Tibial artery (tissue), 4 donors: ENCODE results near the gene SNX11.

ENCODE experiments used
- DNase-seq, 2 donors: peaks; one replicate each; pipeline ENCODE4 v3.0.0-alpha.2; 2019
- H3K27ac ChIP-seq, 2 donors: fragments of 200-600 bp; sonication (generic) in 1 of 2; 1 replicate in 1 of 2; 2 replicates in 1 of 2; pipeline ENCODE4 v1.5.1; 2018 to 2019; ENCODE audit warnings: mild to moderate bottlenecking in 1 of 2
- H3K27me3 ChIP-seq, 2 donors: fragments of 200-600 bp; sonication (generic) in 1 of 2; one replicate each; pipeline versions ENCODE4 v1.5.1 to v1.6.0; 2016 to 2019
- H3K36me3 ChIP-seq, 3 donors: fragments of 200-600 bp; sonication (generic) in 2 of 3; one replicate each; pipeline ENCODE4 v1.5.1; 2016 to 2019; ENCODE audit warnings: mild to moderate bottlenecking in 2 of 3
- H3K4me1 ChIP-seq, 4 donors: fragments of 200-600 bp; sonication (generic) in 2 of 4; 1 replicate in 3 of 4; 2 replicates in 1 of 4; pipeline ENCODE4 v1.5.1; 2016 to 2019
- H3K4me3 ChIP-seq, 2 donors: fragments of 200-600 bp; sonication (generic) in 1 of 2; 1 replicate in 1 of 2; 2 replicates in 1 of 2; pipeline ENCODE4 v1.5.1; 2018 to 2019; ENCODE audit warnings: mild to moderate bottlenecking in 2 of 2
- H3K9me3 ChIP-seq, 3 donors: fragments of 200-600 bp; sonication (generic) in 1 of 3; one replicate each; pipeline ENCODE4 v1.5.1; 2016 to 2019
- CTCF ChIP-seq, 2 experiments: fragments of 200-600 bp in 1 of 2; fragments of 450-650 bp in 1 of 2; IDR thresholded peaks; one replicate each; pipeline ENCODE4 v1.5.1; 2017 to 2019; ENCODE audit warnings: antibody characterized with exemption in 2 of 2, mild to moderate bottlenecking in 1 of 2, moderate library complexity in 1 of 2
- intact Hi-C: fragments of 100-400 bp; cut with DNase I; formaldehyde crosslinking; loops from one replicate; pipeline ENCODE4 v1.15.0; 2023; ENCODE audit warnings: low total_unique reads

SNX11 gene

DNA sequence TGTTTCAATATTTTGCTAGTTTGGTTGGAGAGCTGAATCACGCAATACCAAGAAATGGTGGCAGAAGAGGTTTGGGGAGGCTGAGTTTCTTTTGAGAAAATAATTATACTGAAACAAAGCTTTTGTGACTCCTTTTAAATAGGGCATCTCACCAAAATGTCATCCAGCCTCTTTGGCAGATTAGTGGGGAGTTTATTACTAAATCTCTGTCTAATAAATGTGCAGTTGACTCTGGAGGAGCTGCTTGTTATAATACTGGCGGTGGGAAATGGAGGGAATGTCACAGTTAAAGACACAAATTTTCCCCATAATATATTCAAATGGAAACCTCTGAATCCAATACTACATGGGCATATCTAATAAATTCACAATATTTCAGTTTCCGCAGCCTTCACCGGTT lies 44.7 kb downstream of the SNX11 start:
- intact Hi-C loops = no loop called here
- H3K27me3 ChIP-seq = peaks cover 0 to 79% of the 10 kb centered on the region in 2 donors
- no peaks in the 10 kb centered on the region for H3K36me3 ChIP-seq

DNA sequence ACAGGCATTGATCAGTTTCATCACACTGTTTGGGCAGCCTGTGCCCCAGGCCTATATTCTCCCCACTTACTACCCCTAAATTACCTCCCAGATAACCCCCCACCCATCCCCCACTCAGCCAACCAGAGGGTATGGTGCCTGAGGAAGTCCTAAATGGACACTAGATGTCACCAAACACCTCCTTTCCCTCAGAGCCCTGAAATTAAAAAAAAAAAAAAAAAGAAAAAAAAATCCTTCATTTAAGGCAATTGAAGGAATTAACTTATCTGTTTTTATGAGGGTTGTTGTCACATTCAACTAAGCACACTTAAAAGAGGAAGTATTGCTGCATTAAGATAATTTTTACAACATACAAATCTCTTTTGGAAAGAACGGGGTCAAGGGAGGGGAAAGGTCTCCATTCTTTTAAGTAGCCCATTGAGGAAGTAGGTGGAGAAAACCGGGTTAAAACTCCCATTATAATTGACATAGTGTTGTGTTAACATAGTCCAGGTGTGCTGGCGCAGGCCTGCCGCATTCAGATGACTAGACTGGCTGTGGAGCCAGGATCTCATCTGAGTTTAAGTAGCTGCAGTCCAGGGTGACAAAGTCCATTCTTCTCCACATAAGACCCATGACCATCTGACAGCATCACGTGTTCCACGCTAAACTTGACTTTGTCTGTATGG lies 46.3 kb downstream of the SNX11 start:
- Histone ChIP-seq H3K9me3 (no peaks in the 10 kb centered on the region), H3K27ac (no peak overlapping the region), H3K27me3 (peaks cover 0 to 68% of the 10 kb centered on the region in 2 donors), H3K4me1 (no peaks in the 10 kb centered on the region), H3K4me3 (no peak overlapping the region), H3K36me3 (no peaks in the 10 kb centered on the region)
- no peak for DNase-seq
- peak in 1 of 2 experiments; percentile 7 for TF ChIP-seq CTCF (IDR thresholded peaks at IDR 0.05)
- intact Hi-C loops = no loop called here

More for the DNA sequence above, 44.7 kb downstream of the SNX11 start:
- Histone ChIP-seq H3K4me3 (no peak overlapping the region), H3K4me1 (no peaks in the 10 kb centered on the region), H3K27ac (no peak overlapping the region), H3K9me3 (no peaks in the 10 kb centered on the region)
- no peak for TF ChIP-seq CTCF (IDR thresholded peaks at IDR 0.05)
- DNase-seq = no peak

DNA sequence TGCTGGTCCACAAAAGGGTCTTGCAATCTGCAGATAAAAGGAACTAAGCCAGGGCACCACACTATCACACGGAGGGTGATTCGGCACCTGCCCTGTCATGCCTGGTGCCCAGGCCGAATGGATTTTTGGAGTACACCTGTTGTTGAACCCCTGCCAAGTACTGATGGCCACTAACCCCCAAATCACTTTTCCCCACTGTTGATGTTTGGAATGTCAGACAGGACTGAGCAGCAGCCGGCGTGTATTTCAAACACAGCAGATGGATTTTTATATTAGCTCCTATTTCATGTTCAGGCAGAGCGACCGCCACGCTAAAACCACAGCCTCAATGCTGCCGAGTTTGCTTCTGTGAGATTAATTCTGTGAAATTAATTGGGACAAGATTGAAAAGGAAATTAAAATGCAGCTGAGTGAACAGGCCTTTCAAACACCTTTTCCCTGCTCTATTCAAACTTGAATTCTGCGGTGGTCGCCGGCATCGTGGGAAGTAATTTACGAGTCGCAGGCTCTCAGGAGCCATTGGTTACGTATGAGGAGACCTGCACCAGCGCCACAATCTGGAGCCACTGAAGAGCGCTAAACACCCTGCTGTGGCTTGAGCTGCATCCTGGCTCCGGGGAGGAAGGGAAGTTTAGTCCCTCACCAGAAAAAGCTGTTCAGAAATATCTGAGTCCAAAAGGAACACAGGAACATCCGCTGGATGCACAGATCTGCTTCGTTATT lies 48.5 kb downstream of the SNX11 start:
- Histone ChIP-seq H3K9me3 (no peaks in the 10 kb centered on the region), H3K4me1 (no peaks in the 10 kb centered on the region), H3K27me3 (peaks cover 0 to 55% of the 10 kb centered on the region in 2 donors), H3K27ac (no peak overlapping the region), H3K36me3 (no peaks in the 10 kb centered on the region), H3K4me3 (no peak overlapping the region)
- intact Hi-C loops = no loop called here
- no peak for TF ChIP-seq CTCF (IDR thresholded peaks at IDR 0.05)
- DNase-seq = no peak

- H3K9me3 ChIP-seq = no peaks in the 10 kb centered on the region
- H3K4me3 ChIP-seq = no peak overlapping the region
- H3K36me3 ChIP-seq = no peaks in the 10 kb centered on the region
- DNase-seq = no peak
- intact Hi-C loops = no loop called here
- no peak for TF ChIP-seq CTCF (IDR thresholded peaks at IDR 0.05)
- H3K27ac ChIP-seq = no peak overlapping the region
- H3K27me3 ChIP-seq = peaks cover 0 to 34% of the 10 kb centered on the region in 2 donors
- H3K4me1 ChIP-seq = no peaks in the 10 kb centered on the region
These were observed 51.7 kb downstream of the SNX11 start for GRCh38 chr17:48159232-48159631.

DNA sequence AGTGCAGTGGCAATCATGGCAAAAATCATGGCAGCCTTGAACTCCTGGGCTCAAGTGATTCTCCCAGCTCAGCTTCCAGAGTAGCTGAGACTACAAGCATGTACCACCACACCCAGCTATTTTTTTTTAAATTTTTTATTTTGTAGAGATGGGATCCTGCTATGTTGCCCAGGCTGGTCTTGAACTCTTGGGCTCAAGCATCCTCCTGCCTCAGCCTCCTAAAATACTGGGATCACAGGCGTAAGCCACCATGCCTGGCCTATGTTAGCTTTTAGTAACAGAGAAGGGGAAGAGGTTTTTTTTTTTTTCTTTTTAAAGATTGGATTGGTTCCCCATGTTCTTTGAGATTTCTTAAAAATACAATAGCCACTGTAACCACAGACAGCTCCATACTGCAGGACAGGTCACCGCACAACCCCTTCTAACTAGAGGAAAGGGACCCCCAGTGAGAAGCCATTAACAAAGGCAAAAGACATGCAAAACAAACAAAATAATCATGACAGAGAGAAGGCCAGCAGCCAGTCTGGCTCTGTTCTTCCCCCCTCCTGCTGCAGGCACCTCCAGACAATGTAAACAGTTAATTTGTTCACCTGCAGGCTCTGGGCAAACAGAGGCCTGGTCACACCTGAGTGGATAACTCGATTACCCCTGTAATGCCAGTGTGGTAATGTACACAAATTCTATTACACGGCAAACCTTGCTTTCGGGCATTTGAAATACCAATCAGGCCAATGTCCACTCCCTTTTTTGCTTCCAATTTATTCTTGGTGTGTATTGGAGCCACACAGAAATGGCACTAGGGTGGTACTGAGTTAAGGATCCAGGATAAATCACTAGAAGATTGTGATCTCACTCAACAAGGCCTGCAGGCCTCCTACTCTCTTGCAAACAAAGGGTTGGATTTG lies 52.9 kb downstream of the SNX11 start:
- no peak for TF ChIP-seq CTCF (IDR thresholded peaks at IDR 0.05)
- Histone ChIP-seq H3K27me3 (peaks cover 0 to 22% of the 10 kb centered on the region in 2 donors), H3K27ac (no peak overlapping the region), H3K4me3 (no peak overlapping the region), H3K4me1 (no peaks in the 10 kb centered on the region), H3K36me3 (no peaks in the 10 kb centered on the region), H3K9me3 (no peaks in the 10 kb centered on the region)
- no peak for DNase-seq
- intact Hi-C loops = no loop called here
